ENCODE results near the gene TMEM231.

- TF ChIP-seq CTCF (IDR thresholded peaks at IDR 0.05 in 8 of 11, conservative IDR thresholded peaks at IDR 0.05 in 3 of 11) (no peak), POLR2AphosphoS5 (IDR thresholded peaks at IDR 0.05) (no peak)
These were observed 52.3 kb downstream of the TMEM231 start for GRCh38 chr16:75503801-75504200.

All from spleen (tissue), 7 donors.